Calu3 (cell line): Measurements from ENCODE around the gene PFKFB4. TPM values are rescaled to one million over a fixed set of nuclear protein-coding genes. Genes with fewer than 3 reads are reported as not detected.

Experiments used
- BruUV-seq: library from RNA; stranded (reverse); fragments of 400-500 nt; replicated peaks from 2 replicates; lab custom pipeline; 2021; lab: Mats Ljungman, UMichigan
- CTCF ChIA-PET: fragments of 300-600 bp; sonication (Branson Sonifier 250); formaldehyde crosslinking; loops from one replicate; lab custom pipeline; 2022; ENCODE audit warnings: antibody characterized with exemption; lab: Charles Lee
- DNase-seq: peaks from one replicate; pipeline ENCODE4 v3.0.0; 2022
- H3K27ac Mint-ChIP-seq: one replicate; pipeline ENCODE4 v1.8.0; 2022; ENCODE audit warnings: mixed read lengths; ENCODE audit not compliant: unreplicated experiment
- H3K27me3 Mint-ChIP-seq: one replicate; pipeline ENCODE4 v1.8.0; 2022; ENCODE audit warnings: mixed read lengths; ENCODE audit not compliant: unreplicated experiment
- H3K36me3 Mint-ChIP-seq: one replicate; pipeline ENCODE4 v1.8.0; 2022; ENCODE audit warnings: mild to moderate bottlenecking, moderate library complexity, mixed read lengths; ENCODE audit not compliant: insufficient read depth, unreplicated experiment
- H3K4me1 Mint-ChIP-seq: one replicate; pipeline ENCODE4 v1.8.0; 2022; ENCODE audit warnings: mild to moderate bottlenecking, low read depth, mixed read lengths; ENCODE audit not compliant: unreplicated experiment
- H3K4me3 Mint-ChIP-seq: one replicate; pipeline ENCODE4 v1.8.0; 2022; ENCODE audit warnings: mild to moderate bottlenecking, low read depth, moderate library complexity, mixed read lengths; ENCODE audit not compliant: unreplicated experiment
- H3K9me3 Mint-ChIP-seq: one replicate; pipeline ENCODE4 v1.8.0; 2022; ENCODE audit warnings: low read depth, mixed read lengths; ENCODE audit not compliant: unreplicated experiment
- CTCF ChIP-seq: fragments of 200-600 bp; IDR thresholded peaks from one replicate; pipeline ENCODE4 v1.8.0; 2022; ENCODE audit warnings: antibody characterized with exemption; ENCODE audit not compliant: unreplicated experiment
- intact Hi-C: fragments of 100-400 bp; cut with micrococcal nuclease; formaldehyde crosslinking; loops from one replicate; pipeline ENCODE4 v1.10.0; 2022; ENCODE audit not compliant: unreplicated experiment
- total RNA-seq: library from RNA; stranded (reverse); gene quantifications from 2 replicates; pipeline ENCODE4 v1.2.3, GENCODE V29; 2022

The PFKFB4 gene
- total RNA-seq, 1 experiment from 2014 or later, result 5.1 TPM

DNA sequence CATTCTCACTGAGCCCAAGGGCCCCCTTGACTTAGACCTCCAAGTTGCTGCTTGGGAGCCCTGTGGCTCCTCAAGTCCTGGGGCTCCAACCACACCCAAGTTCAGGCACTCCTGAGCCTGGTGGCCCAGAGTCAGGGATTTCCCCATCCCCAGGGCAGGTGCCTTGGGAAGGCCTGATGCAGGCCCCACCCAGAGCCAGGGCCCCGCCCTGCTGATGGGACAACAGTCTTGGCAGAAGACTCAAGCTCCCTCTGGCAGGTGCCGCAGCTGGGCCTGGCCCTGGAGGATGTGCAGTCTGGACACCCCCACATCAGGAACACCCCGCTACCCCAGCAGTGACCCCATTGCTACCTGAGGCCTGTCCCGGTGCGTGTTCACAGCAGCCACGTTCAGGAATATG lies 35.0 kb downstream of the PFKFB4 start:
- H3K27ac Mint-ChIP-seq, result no peak overlapping the region
- BruUV-seq, result no TSS peak
- CTCF ChIA-PET, result interaction anchor here (0.8 kb wide), 2 partner anchors 114 to 164 kb away, joined by 3 to 5 read pairs; no protein-coding TSS in a partner anchor

DNA sequence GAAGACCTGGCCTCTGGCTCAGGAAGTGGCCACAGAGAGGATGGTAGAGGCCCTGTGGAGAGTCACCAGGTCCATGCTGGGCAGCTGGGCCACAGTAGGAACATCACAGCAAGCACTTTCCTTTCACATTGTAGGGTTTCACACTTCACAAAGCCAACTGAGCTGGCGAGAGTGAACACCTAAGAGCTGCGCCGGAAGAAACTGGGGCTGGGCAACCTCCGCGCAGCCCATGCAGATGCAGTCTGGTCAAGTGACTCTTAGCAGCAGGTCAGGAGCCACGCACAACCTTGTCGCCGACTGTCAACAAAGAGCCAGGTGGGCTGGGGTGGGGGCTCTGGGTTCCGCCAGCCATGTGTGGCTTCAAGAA lies 37.3 kb downstream of the PFKFB4 start:
- DNase-seq, result no peak
- no peaks in the 10 kb centered on the region for H3K27me3 Mint-ChIP-seq
- H3K4me3 Mint-ChIP-seq, result no peak overlapping the region
- intact Hi-C loops, result no loop called here
- H3K27ac Mint-ChIP-seq, result no peak overlapping the region
- BruUV-seq, result no TSS peak
- no peak for TF ChIP-seq CTCF
- H3K9me3 Mint-ChIP-seq, result no peaks in the 10 kb centered on the region
- no peaks in the 10 kb centered on the region for H3K4me1 Mint-ChIP-seq
- H3K36me3 Mint-ChIP-seq, result peaks cover 8% of the 10 kb centered on the region
- CTCF ChIA-PET, result no interaction called here

More for the DNA sequence above, 35.0 kb downstream of the PFKFB4 start:
- no peak for TF ChIP-seq CTCF
- H3K4me1 Mint-ChIP-seq, result no peaks in the 10 kb centered on the region
- intact Hi-C loops, result no loop called here
- H3K36me3 Mint-ChIP-seq, result peaks cover 5% of the 10 kb centered on the region
- H3K9me3 Mint-ChIP-seq, result no peaks in the 10 kb centered on the region
- H3K4me3 Mint-ChIP-seq, result no peak overlapping the region
- H3K27me3 Mint-ChIP-seq, result no peaks in the 10 kb centered on the region
- DNase-seq, result no peak

DNA sequence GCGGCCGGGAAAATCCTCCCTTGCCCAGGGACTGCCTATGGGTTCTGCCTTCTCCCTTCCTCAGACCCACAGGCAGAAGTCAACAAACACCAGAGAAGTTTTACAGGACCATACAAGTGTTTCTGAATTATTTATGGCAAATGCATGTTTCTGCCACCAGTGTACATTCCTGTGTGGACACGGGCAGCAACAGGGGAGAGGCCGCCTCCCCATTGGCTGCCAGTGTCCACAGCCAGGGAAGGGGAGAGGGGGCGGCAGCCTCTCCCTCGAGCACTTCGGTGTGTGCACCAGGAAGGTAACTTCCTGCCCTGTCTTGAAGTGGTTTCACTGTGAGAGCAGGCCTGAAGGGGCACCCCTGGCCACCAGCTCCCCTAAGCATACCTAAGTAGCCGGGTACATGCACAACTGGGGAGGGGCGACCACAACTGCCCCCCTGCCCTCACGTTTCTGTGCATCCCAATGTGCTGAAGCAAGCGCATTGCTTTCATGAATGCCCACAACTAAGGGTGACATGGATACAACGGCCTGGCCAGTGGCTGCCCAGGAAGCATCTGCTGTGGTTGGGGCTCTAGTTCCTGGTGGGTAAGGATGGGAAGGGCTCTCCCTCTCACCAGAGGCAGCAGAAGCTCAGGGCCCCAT lies 37.8 kb downstream of the PFKFB4 start:
- CTCF ChIA-PET, result no interaction called here
- BruUV-seq, result no TSS peak
- peaks cover 8% of the 10 kb centered on the region for H3K36me3 Mint-ChIP-seq
- no peaks in the 10 kb centered on the region for H3K27me3 Mint-ChIP-seq
- no peak overlapping the region for H3K4me3 Mint-ChIP-seq
- H3K27ac Mint-ChIP-seq, result no peak overlapping the region
- intact Hi-C loops, result no loop called here
- H3K4me1 Mint-ChIP-seq, result no peaks in the 10 kb centered on the region
- no peak for DNase-seq
- no peak for TF ChIP-seq CTCF
- no peaks in the 10 kb centered on the region for H3K9me3 Mint-ChIP-seq

GRCh38 chr3:48518069-48518468 lies 38.5 kb downstream of the PFKFB4 start:
- CTCF ChIA-PET, result no interaction called here

More at GRCh38 chr3:48518069-48518468, 38.5 kb downstream of the PFKFB4 start:
- Mint-ChIP-seq H3K4me3 (no peak overlapping the region), H3K27me3 (no peaks in the 10 kb centered on the region), H3K4me1 (no peaks in the 10 kb centered on the region), H3K9me3 (no peaks in the 10 kb centered on the region), H3K27ac (no peak overlapping the region), H3K36me3 (peaks cover 8% of the 10 kb centered on the region)
- intact Hi-C loops, result no loop called here
- no peak for DNase-seq
- TF ChIP-seq CTCF, result no peak
- no TSS peak for BruUV-seq
